CD14-positive monocyte (primary cell): Measurements from ENCODE around the gene HLA-DOA. TPM values are rescaled to one million over a fixed set of nuclear protein-coding genes. Genes with fewer than 3 reads are reported as not detected.

Experiments used
- DNase-seq, 3 donors: peaks; one replicate each; pipeline ENCODE4 v3.0.0-alpha.2; 2011 to 2022
- H2AFZ ChIP-seq: 2 replicates; pipeline ENCODE4 v1.6.0; 2012; ENCODE audit warnings: mild to moderate bottlenecking, low read depth, low read length, inconsistent platforms; ENCODE audit not compliant: insufficient read depth, poor library complexity, severe bottlenecking
- H3K27ac ChIP-seq, 2 donors: 1 replicate in 1 of 2; 2 replicates in 1 of 2; pipeline ENCODE4 v1.5.1; 2012 to 2013; ENCODE audit warnings: low read length in 2 of 2, control low read depth in 1 of 2, inconsistent platforms in 1 of 2, low read depth in 1 of 2, mild to moderate bottlenecking in 1 of 2
- H3K27me3 ChIP-seq, 2 donors: one replicate each; pipeline versions ENCODE4 v1.6.0 to v1.6.1; 2011 to 2013; ENCODE audit warnings: low read length in 2 of 2; ENCODE audit not compliant: control insufficient read depth in 2 of 2, insufficient read depth in 2 of 2
- H3K36me3 ChIP-seq, 2 donors: replicated peaks in 1 of 2; 1 replicate in 1 of 2; 2 replicates in 1 of 2; pipeline versions ENCODE4 v1.5.1 to v1.6.1; 2012 to 2013; ENCODE audit warnings: low read length in 2 of 2, control low read depth in 1 of 2, inconsistent platforms in 1 of 2, mild to moderate bottlenecking in 1 of 2; ENCODE audit not compliant: insufficient read depth in 2 of 2, control insufficient read depth in 1 of 2
- H3K4me1 ChIP-seq, 2 donors: 1 replicate in 1 of 2; 2 replicates in 1 of 2; pipeline versions ENCODE4 v1.5.1 to v1.6.1; 2012 to 2013; ENCODE audit warnings: low read length in 2 of 2, control low read depth in 1 of 2, inconsistent platforms in 1 of 2, mild to moderate bottlenecking in 1 of 2, moderate library complexity in 1 of 2; ENCODE audit not compliant: insufficient read depth in 2 of 2, control insufficient read depth in 1 of 2
- H3K4me2 ChIP-seq: replicated peaks from 2 replicates; pipeline ENCODE3; 2012; ENCODE audit warnings: low read length, moderate library complexity, mild to moderate bottlenecking; ENCODE audit not compliant: poor library complexity, severe bottlenecking; ENCODE audit errors: extremely low read depth
- H3K4me3 ChIP-seq, 3 experiments: fragments of 200-600 bp in 1 of 3; sonication (generic) in 1 of 3; replicated peaks in 1 of 3; 1 replicate in 2 of 3; 2 replicates in 1 of 3; pipeline ENCODE4 v1.5.1; 2011 to 2013; ENCODE audit warnings: low read length in 3 of 3, mild to moderate bottlenecking in 3 of 3, control low read depth in 2 of 3, low read depth in 2 of 3, inconsistent platforms in 1 of 3, moderate library complexity in 1 of 3
- H3K79me2 ChIP-seq: 2 replicates; pipeline ENCODE4 v1.6.0; 2012; ENCODE audit warnings: mild to moderate bottlenecking, control low read depth, inconsistent platforms, low read length, moderate library complexity; ENCODE audit not compliant: insufficient read depth
- H3K9ac ChIP-seq: 2 replicates; pipeline ENCODE4 v1.6.0; 2017; ENCODE audit warnings: low read length, mild to moderate bottlenecking; ENCODE audit not compliant: insufficient read depth, poor library complexity, severe bottlenecking
- H3K9me3 ChIP-seq, 2 donors: replicated peaks in 1 of 2; 1 replicate in 1 of 2; 2 replicates in 1 of 2; pipeline versions ENCODE4 v1.5.1 to v1.6.1; 2012 to 2013; ENCODE audit warnings: low read length in 2 of 2, control low read depth in 1 of 2; ENCODE audit not compliant: control insufficient read depth in 1 of 2, insufficient read depth in 1 of 2
- H4K20me1 ChIP-seq: 2 replicates; pipeline ENCODE4 v1.6.0; 2012; ENCODE audit warnings: mild to moderate bottlenecking, low read length, control low read depth, moderate library complexity; ENCODE audit not compliant: insufficient read depth
- H3K27ac Mint-ChIP-seq, 7 donors: one replicate each; pipeline ENCODE4 v1.8.0; 2020; ENCODE audit warnings: mild to moderate bottlenecking in 7 of 7, mixed read lengths in 7 of 7, moderate library complexity in 6 of 7, inconsistent platforms in 2 of 7
- H3K27me3 Mint-ChIP-seq, 3 donors: one replicate each; pipeline ENCODE4 v1.8.0; 2021 to 2022; ENCODE audit warnings: low read depth in 3 of 3, mild to moderate bottlenecking in 3 of 3, mixed read lengths in 3 of 3, moderate library complexity in 3 of 3, inconsistent platforms in 1 of 3
- H3K36me3 Mint-ChIP-seq, 2 donors: one replicate each; pipeline ENCODE4 v1.8.0; 2020; ENCODE audit warnings: mixed read lengths in 2 of 2, inconsistent platforms in 1 of 2, mild to moderate bottlenecking in 1 of 2
- H3K4me1 Mint-ChIP-seq: one replicate; pipeline ENCODE4 v1.8.0; 2020; ENCODE audit warnings: mild to moderate bottlenecking, mixed read lengths
- H3K4me3 Mint-ChIP-seq, 2 donors: one replicate each; pipeline ENCODE4 v1.8.0; 2020; ENCODE audit warnings: mild to moderate bottlenecking in 2 of 2, mixed read lengths in 2 of 2, moderate library complexity in 1 of 2
- H3K9me3 Mint-ChIP-seq, 7 donors: one replicate each; pipeline ENCODE4 v1.8.0; 2020 to 2022; ENCODE audit warnings: mixed read lengths in 7 of 7, mild to moderate bottlenecking in 6 of 7, moderate library complexity in 6 of 7, inconsistent platforms in 2 of 7
- WGBS: methylation state at CpG from one replicate; pipeline ENCODE4 v1.1.5; 2013; ENCODE audit warnings: missing lambda C conversion rate; ENCODE audit not compliant: insufficient coverage; 5-methylcytosine and 5-hydroxymethylcytosine counted together
- intact Hi-C, 2 donors: fragments of 100-400 bp; cut with micrococcal nuclease; formaldehyde crosslinking; loops; one replicate each; pipeline versions ENCODE4 v1.15.0 to v1.15.1; 2023
- polyA plus RNA-seq, 3 donors: library from polyadenylated mRNA; depleted of rRNA in 1 of 3; unstranded in 2 of 3; stranded (reverse) in 1 of 3; fragments of 300-500 nt in 2 of 3; fragments of >200 nt in 1 of 3; fragmentation: Illumina TruSeq in 2 of 3; gene quantifications; 1 replicate in 2 of 3; 2 replicates in 1 of 3; pipeline ENCODE4 v1.2.3, GENCODE V29; 2012 to 2021
- TF ChIP-seq, protein P1 (sequence below): fragments of 200-600 bp; IDR thresholded peaks from one replicate; pipeline ENCODE4 v1.8.0; 2022; ENCODE audit warnings: antibody characterized with exemption, mild to moderate bottlenecking

The HLA-DOA gene
- polyA plus RNA-seq, 3 donors = 2.8 to 15.4 (median 9.1) TPM

DNA sequence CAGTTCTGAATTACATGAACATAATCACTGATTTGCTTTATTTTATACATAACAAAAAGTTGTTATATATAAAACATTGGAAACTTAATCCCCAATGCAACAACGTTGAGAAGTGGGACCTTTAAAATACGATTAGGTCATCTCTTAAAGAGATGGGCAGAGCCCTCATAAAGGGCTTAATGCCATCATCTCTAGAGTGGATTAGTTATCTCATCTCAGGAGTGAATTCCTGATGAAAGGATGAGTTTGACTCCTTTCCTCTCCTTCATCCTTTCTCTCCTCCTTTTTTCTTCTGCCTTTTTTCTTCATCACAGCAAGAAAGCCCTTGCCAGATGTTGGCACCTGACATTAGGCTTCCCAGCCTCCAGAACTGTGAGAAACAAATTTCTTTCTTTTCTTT, 13.9 kb downstream of the HLA-DOA start:
- no CpG with 5 or more reads among the region's 2 CpGs for WGBS
- Histone ChIP-seq H3K4me2 (no peak overlapping the region), H3K4me3 (no peak overlapping the region), H3K27ac (no peak overlapping the region), H3K36me3 (no peaks in the 10 kb centered on the region), H2AFZ (no peak overlapping the region), H3K9ac (no peak overlapping the region), H3K9me3 (no peaks in the 10 kb centered on the region), H3K4me1 (peaks cover 5 to 6% of the 10 kb centered on the region in 2 donors), H3K79me2 (no peaks in the 10 kb centered on the region), H3K27me3 (peaks cover 3% of the 10 kb centered on the region in 2 donors), H4K20me1 (no peaks in the 10 kb centered on the region)
- peaks cover 6% of the 10 kb centered on the region for H3K4me1 Mint-ChIP-seq
- no peaks in the 10 kb centered on the region for H3K9me3 Mint-ChIP-seq
- H3K36me3 Mint-ChIP-seq = no peaks in the 10 kb centered on the region
- H3K27ac Mint-ChIP-seq = no peak overlapping the region
- H3K27me3 Mint-ChIP-seq = peaks cover 11 to 14% (median 12%) of the 10 kb centered on the region in 3 donors
- intact Hi-C loops = no loop called here
- DNase-seq = no peak
- no peak overlapping the region for H3K4me3 Mint-ChIP-seq
- TF ChIP-seq, protein P1, sequence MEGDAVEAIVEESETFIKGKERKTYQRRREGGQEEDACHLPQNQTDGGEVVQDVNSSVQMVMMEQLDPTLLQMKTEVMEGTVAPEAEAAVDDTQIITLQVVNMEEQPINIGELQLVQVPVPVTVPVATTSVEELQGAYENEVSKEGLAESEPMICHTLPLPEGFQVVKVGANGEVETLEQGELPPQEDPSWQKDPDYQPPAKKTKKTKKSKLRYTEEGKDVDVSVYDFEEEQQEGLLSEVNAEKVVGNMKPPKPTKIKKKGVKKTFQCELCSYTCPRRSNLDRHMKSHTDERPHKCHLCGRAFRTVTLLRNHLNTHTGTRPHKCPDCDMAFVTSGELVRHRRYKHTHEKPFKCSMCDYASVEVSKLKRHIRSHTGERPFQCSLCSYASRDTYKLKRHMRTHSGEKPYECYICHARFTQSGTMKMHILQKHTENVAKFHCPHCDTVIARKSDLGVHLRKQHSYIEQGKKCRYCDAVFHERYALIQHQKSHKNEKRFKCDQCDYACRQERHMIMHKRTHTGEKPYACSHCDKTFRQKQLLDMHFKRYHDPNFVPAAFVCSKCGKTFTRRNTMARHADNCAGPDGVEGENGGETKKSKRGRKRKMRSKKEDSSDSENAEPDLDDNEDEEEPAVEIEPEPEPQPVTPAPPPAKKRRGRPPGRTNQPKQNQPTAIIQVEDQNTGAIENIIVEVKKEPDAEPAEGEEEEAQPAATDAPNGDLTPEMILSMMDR = no peak

DNA sequence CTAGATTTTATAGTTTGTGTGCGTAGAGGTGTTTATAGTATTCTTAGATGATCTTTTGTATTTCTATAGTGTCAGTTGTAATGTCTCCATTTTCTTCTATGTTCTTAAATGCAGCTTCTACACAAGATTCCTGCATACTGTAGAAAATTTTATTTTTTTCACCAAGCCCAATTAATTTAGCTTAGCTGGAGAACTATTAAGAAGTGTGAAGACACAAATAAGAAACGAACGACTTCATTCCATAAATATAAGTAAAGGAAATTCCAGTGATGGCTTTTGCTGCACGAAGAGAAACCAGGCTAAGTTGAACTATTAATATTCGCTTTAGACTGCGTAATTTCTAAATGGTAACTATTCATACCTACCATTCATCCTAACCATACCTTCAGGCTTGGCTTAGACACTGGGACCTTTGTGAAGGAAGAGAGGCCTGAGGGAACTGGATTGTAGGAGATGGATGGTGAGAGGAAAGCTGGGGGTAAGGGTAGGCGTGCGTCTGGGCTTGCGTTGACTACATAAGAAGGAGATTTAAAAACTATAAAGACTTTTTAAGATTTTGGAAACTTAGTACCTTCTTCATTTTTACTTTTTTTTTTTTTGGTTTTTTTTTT, 15.9 kb downstream of the HLA-DOA start:
- intact Hi-C loops = no loop called here
- DNase-seq = no peak

More for the DNA sequence above, 15.9 kb downstream of the HLA-DOA start:
- H2AFZ ChIP-seq = no peak overlapping the region
- TF ChIP-seq, protein P1 = no peak
- Mint-ChIP-seq H3K27me3 (peaks cover 9 to 12% (median 12%) of the 10 kb centered on the region in 3 donors), H3K9me3 (no peaks in the 10 kb centered on the region), H3K27ac (no peak overlapping the region), H3K4me1 (no peaks in the 10 kb centered on the region), H3K4me3 (peak overlapping the region in 1 of 2 donors; percentile 49), H3K36me3 (no peaks in the 10 kb centered on the region)
- no peaks in the 10 kb centered on the region for H4K20me1 ChIP-seq
- H3K9me3 ChIP-seq = no peaks in the 10 kb centered on the region
- WGBS = no CpG with 5 or more reads among the region's 9 CpGs
- no peaks in the 10 kb centered on the region for H3K79me2 ChIP-seq
- peaks cover 3% of the 10 kb centered on the region in 2 donors for H3K27me3 ChIP-seq
- no peak overlapping the region for H3K4me3 ChIP-seq
- H3K27ac ChIP-seq = no peak overlapping the region
- H3K4me2 ChIP-seq = no peak overlapping the region
- H3K4me1 ChIP-seq = no peaks in the 10 kb centered on the region
- H3K9ac ChIP-seq = no peak overlapping the region
- H3K36me3 ChIP-seq = no peaks in the 10 kb centered on the region
